ENCODE data around the gene MSI2. TPM values are rescaled to one million over a fixed set of nuclear protein-coding genes. Genes with fewer than 3 reads are reported as not detected.

Gene MSI2
- total and polyA plus RNA-seq, 9 of the 15 experiments (the other 6 are each of a cell fraction or from before 2014, with no cell fraction given): 4.6 to 61.8 (median 42.4) TPM

- FAIRE-seq (peak; percentile 83), ATAC-seq (peak; percentile 80), DNase-seq (ENCODE audit: extremely low read depth in 1 of 4, low spot score in 3 of 4) (peak; percentile 51 to 77 (median 54))
- no peaks in the 10 kb centered on the region for H3K36me3 ChIP-seq (ENCODE audit: control insufficient read depth, insufficient read depth, low read length)
- no peak overlapping the region for H2AFZ ChIP-seq (ENCODE audit: low read depth, low read length)
- no peaks in the 10 kb centered on the region for H3K9me1 ChIP-seq (ENCODE audit: control insufficient read depth, insufficient read depth, low read length)
- H4K20me1 ChIP-seq (replicated peaks; ENCODE audit: control insufficient read depth, insufficient read depth, low read length): no peaks in the 10 kb centered on the region
- peak overlapping the region; percentile 17; the same call in 1 of the 2 replicates for H3K4me2 ChIP-seq (ENCODE audit: insufficient read depth, low read length)
- no peak overlapping the region for H3K9ac ChIP-seq (ENCODE audit: insufficient read depth in 1 of 2, low read depth in 2 of 2, low read length in 2 of 2)
- no peak overlapping the region for H3K27ac ChIP-seq (ENCODE audit: extremely low read depth, low read depth, low read length)
- ChIA-PET CTCF (ENCODE audit: low intra/inter-chr PET ratio) (interaction anchor here (0.5 to 0.7 kb wide), 2 partner anchors 210 to 300 kb away, joined by 3 read pairs; no protein-coding TSS in a partner anchor), POLR2A (interaction anchor here (0.6 to 0.8 kb wide), 2 partner anchors 20 to 314 kb away, joined by 3 to 4 read pairs; no protein-coding TSS in a partner anchor)
- no peaks in the 10 kb centered on the region for H3K27me3 ChIP-seq (ENCODE audit: control insufficient read depth in 2 of 2, insufficient read depth in 2 of 2, low read length in 2 of 2)
- peaks cover 10 to 24% of the 10 kb centered on the region in 2 experiments; a peak in 3 of 5 replicates for H3K4me1 ChIP-seq (replicated peaks in 1 of 2; ENCODE audit: control insufficient read depth in 2 of 2, insufficient read depth in 2 of 2, low read length in 2 of 2)
- H3K79me2 ChIP-seq (ENCODE audit: control insufficient read depth, insufficient read depth, low read length): peaks cover 9% of the 10 kb centered on the region; the same call in 1 of the 3 replicates
- no TSS peak for BruUV-seq (replicated peaks)
- H3K4me3 ChIP-seq: no peak overlapping the region
- H3K9me3 ChIP-seq (replicated peaks; ENCODE audit: control insufficient read depth, insufficient read depth, low read depth, low read length): no peaks in the 10 kb centered on the region
- intact Hi-C loops (cut with micrococcal nuclease): no loop called here
- in situ Hi-C loops (cut with MboI): no loop called here
- 37% methylated on average over 20 of the region's 20 CpGs for WGBS (ENCODE audit: insufficient coverage, low coverage, missing lambda C conversion rate)
- TF ChIP-seq TBP (optimal IDR thresholded peaks at IDR 0.05; ENCODE audit: low read depth, low read length): no peak
- TF ChIP-seq NFXL1 (CRISPR knock-in tag; IDR thresholded peaks at IDR 0.05): no peak
- TF ChIP-seq TOE1 (IDR thresholded peaks at IDR 0.05; ENCODE audit: borderline replicate concordance): peak; percentile 75; the same call in 1 of the 2 replicates
- TF ChIP-seq TOE1 (CRISPR knock-in tag; IDR thresholded peaks at IDR 0.05; ENCODE audit: borderline replicate concordance, low read depth): no peak
- peak; percentile 72 for TF ChIP-seq PKNOX1 (IDR thresholded peaks at IDR 0.05)
- TF ChIP-seq HDAC3 (IDR thresholded peaks at IDR 0.05; ENCODE audit: borderline replicate concordance, partially characterized antibody): peak; percentile 48
- peak; percentile 93 for TF ChIP-seq TAL1 (IDR thresholded peaks at IDR 0.05)
- TF ChIP-seq RAD51 (IDR thresholded peaks at IDR 0.05; ENCODE audit: borderline replicate concordance, low read depth): peak; percentile 51; the same call in 1 of the 2 replicates
- TF ChIP-seq PRMT5 (CRISPR knock-in tag; IDR thresholded peaks at IDR 0.05): no peak
- TF ChIP-seq MAZ (CRISPR knock-in tag; conservative IDR thresholded peaks at IDR 0.05 in 1 of 2, IDR thresholded peaks at IDR 0.05 in 1 of 2): no peak
- TF ChIP-seq ZNF449 (CRISPR knock-in tag; IDR thresholded peaks at IDR 0.05): no peak
- TF ChIP-seq ZC3H4 (CRISPR knock-in tag; IDR thresholded peaks at IDR 0.05; ENCODE audit: borderline replicate concordance): no peak
- TF ChIP-seq, protein P1, sequence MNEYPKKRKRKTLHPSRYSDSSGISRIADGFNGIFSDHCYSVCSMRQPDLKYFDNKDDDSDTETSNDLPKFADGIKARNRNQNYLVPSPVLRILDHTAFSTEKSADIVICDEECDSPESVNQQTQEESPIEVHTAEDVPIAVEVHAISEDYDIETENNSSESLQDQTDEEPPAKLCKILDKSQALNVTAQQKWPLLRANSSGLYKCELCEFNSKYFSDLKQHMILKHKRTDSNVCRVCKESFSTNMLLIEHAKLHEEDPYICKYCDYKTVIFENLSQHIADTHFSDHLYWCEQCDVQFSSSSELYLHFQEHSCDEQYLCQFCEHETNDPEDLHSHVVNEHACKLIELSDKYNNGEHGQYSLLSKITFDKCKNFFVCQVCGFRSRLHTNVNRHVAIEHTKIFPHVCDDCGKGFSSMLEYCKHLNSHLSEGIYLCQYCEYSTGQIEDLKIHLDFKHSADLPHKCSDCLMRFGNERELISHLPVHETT (CRISPR knock-in tag; conservative IDR thresholded peaks at IDR 0.05 in 1 of 2, IDR thresholded peaks at IDR 0.05 in 1 of 2): 0 out of 4 replicates have a peak, but pooled peaks of 1 of the 2 experiments have one; percentile 31
- no peak for TF ChIP-seq RAD21 (CRISPR knock-in tag; conservative IDR thresholded peaks at IDR 0.05 in 1 of 2, IDR thresholded peaks at IDR 0.05 in 1 of 2)
- TF ChIP-seq GATA2 (CRISPR knock-in tag; IDR thresholded peaks at IDR 0.05): peak; percentile 74
- TF ChIP-seq FOXJ3 (CRISPR knock-in tag; IDR thresholded peaks at IDR 0.05): no peak
These were observed 164.7 kb downstream of the MSI2 start for GRCh38 chr17:57420734-57421717.

Data from K562 (cell line).